Left lung (tissue), 10 donors: ENCODE data around the gene GSN. TPM values are rescaled to one million over a fixed set of nuclear protein-coding genes. Genes with fewer than 3 reads are reported as not detected.

ENCODE experiments used
- ATAC-seq: fragments of 200-7000 bp; cut with Tn5 transposase; one replicate; pipeline ENCODE4 v1.9.1; 2020; ENCODE audit warnings: moderate library complexity
- DNase-seq, 4 donors: peaks; one replicate each; pipeline ENCODE4 v3.0.0-alpha.2; 2013 to 2020
- H3K27ac ChIP-seq, 2 donors: fragments of 200-600 bp; sonication (generic) in 1 of 2; one replicate each; pipeline versions ENCODE4 v1.5.0 to v1.8.0; 2020 to 2021
- H3K27me3 ChIP-seq, 2 donors: fragments of 200-600 bp; sonication (generic) in 1 of 2; one replicate each; pipeline versions ENCODE4 v1.5.0 to v1.8.0; 2020 to 2021
- H3K36me3 ChIP-seq, 2 donors: fragments of 200-600 bp; sonication (generic) in 1 of 2; one replicate each; pipeline versions ENCODE4 v1.5.0 to v1.8.0; 2020 to 2021
- H3K4me1 ChIP-seq, 2 donors: fragments of 200-600 bp; one replicate each; pipeline ENCODE4 v1.8.0; 2021
- H3K4me3 ChIP-seq, 2 donors: fragments of 200-600 bp; sonication (generic) in 1 of 2; one replicate each; pipeline versions ENCODE4 v1.5.0 to v1.8.0; 2020 to 2021; ENCODE audit warnings: mild to moderate bottlenecking in 1 of 2
- H3K9me3 ChIP-seq, 2 donors: fragments of 200-600 bp; sonication (generic) in 1 of 2; one replicate each; pipeline versions ENCODE4 v1.5.0 to v1.8.0; 2020 to 2021
- CTCF ChIP-seq, 2 donors: fragments of 200-600 bp; sonication (generic) in 1 of 2; IDR thresholded peaks; one replicate each; pipeline versions ENCODE4 v1.5.0 to v1.8.0; 2021; ENCODE audit warnings: antibody characterized with exemption in 2 of 2
- intact Hi-C, 2 donors: fragments of 100-400 bp; cut with DNase I; formaldehyde crosslinking; loops; one replicate each; pipeline versions ENCODE4 v1.11.2 to v1.14.2; 2022
- polyA plus RNA-seq, 6 donors: library from polyadenylated mRNA; unstranded; fragments of 120-200 nt; gene quantifications; one replicate each; pipeline ENCODE4 v1.2.1, GENCODE V29; 2013; ENCODE audit not compliant: insufficient read length in 6 of 6
- total RNA-seq, 2 donors: library from RNA; stranded (reverse); fragmentation: NEBNext Ultra II Directional; extraction: Animal tissue kit (Norgen Biotek cat#: 25700); gene quantifications; one replicate each; pipeline ENCODE4 v1.2.1, GENCODE V29; 2021
- donor health status: DM: no; HTN: yes; CAD: no.
- donor health status: DM: no; HTN: no; CAD: no.

Gene GSN
- total and polyA plus RNA-seq, 8 donors = 43.0 to 485 (median 54.9) TPM

- intact Hi-C loops = loop anchor here in 1 of 2 donors (10.0 kb wide), 1 partner anchor 88 kb away; no protein-coding TSS in a partner anchor
- Histone ChIP-seq H3K4me1 (peaks cover 15 to 64% of the 10 kb centered on the region in 2 donors), H3K9me3 (no peaks in the 10 kb centered on the region), H3K27me3 (no peaks in the 10 kb centered on the region), H3K4me3 (no peak overlapping the region), H3K36me3 (peaks cover 0 to 62% of the 10 kb centered on the region in 2 donors), H3K27ac (peak overlapping the region in 1 of 2 donors; percentile 17)
- no peak for ATAC-seq
- peak in 1 of 4 donors; percentile 16 for DNase-seq
- TF ChIP-seq CTCF (IDR thresholded peaks at IDR 0.05) = no peak
Measured at GRCh38 chr9:121302786-121303185, 34.8 kb downstream of the GSN start.

GRCh38 chr9:121303456-121304451, 35.8 kb downstream of the GSN start:
- no peaks in the 10 kb centered on the region for H3K27me3 ChIP-seq

GRCh38 chr9:121304707-121305106, 36.7 kb downstream of the GSN start:
- Histone ChIP-seq H3K36me3 (peaks cover 0 to 78% of the 10 kb centered on the region in 2 donors), H3K4me3 (no peak overlapping the region), H3K4me1 (peaks cover 0 to 44% of the 10 kb centered on the region in 2 donors), H3K27me3 (no peaks in the 10 kb centered on the region), H3K27ac (no peak overlapping the region), H3K9me3 (no peaks in the 10 kb centered on the region)
- TF ChIP-seq CTCF (IDR thresholded peaks at IDR 0.05) = no peak
- DNase-seq (peak in 1 of 4 donors; percentile 7), ATAC-seq (no peak)
- intact Hi-C loops = loop anchor here in 1 of 2 donors (10.0 kb wide), 1 partner anchor 90 kb away; no protein-coding TSS in a partner anchor

More at GRCh38 chr9:121303456-121304451, 35.8 kb downstream of the GSN start:
- DNase-seq = peak in 1 of 4 donors; percentile 62
- TF ChIP-seq CTCF (IDR thresholded peaks at IDR 0.05) = no peak
- Histone ChIP-seq H3K4me3 (no peak overlapping the region), H3K9me3 (no peaks in the 10 kb centered on the region), H3K27ac (peak overlapping the region; percentile 13 to 17), H3K36me3 (peaks cover 0 to 72% of the 10 kb centered on the region in 2 donors), H3K4me1 (peaks cover 5 to 54% of the 10 kb centered on the region in 2 donors)
- intact Hi-C loops = loop anchor here in 1 of 2 donors (10.0 kb wide), 1 partner anchor 89 kb away; no protein-coding TSS in a partner anchor
- peak; percentile 59 for ATAC-seq

GRCh38 chr9:121305269-121305994, 37.5 kb downstream of the GSN start:
- Histone ChIP-seq H3K27me3 (no peaks in the 10 kb centered on the region), H3K4me1 (peaks cover 0 to 37% of the 10 kb centered on the region in 2 donors), H3K9me3 (no peaks in the 10 kb centered on the region), H3K36me3 (peaks cover 0 to 83% of the 10 kb centered on the region in 2 donors), H3K27ac (no peak overlapping the region), H3K4me3 (no peak overlapping the region)
- no peak for TF ChIP-seq CTCF (IDR thresholded peaks at IDR 0.05)
- DNase-seq (peak in 1 of 4 donors; percentile 31), ATAC-seq (no peak)
- intact Hi-C loops = loop anchor here in 1 of 2 donors (10.0 kb wide), 1 partner anchor 91 kb away; no protein-coding TSS in a partner anchor
